D341Med (cell line): Measurements from ENCODE around the gene EXOC8.
"Not testable (repeated sequence)": the region's sequence is repeated elsewhere in the genome, so short reads cannot be mapped to it uniquely, and the experiment has no call there.

Experiments
- DNase-seq: peaks from one replicate; pipeline ENCODE4 v3.0.0; 2012; ENCODE audit warnings: low spot score

The EXOC8 gene

GRCh38 chr1:231353086-231353485 lies 15.4 kb upstream of the EXOC8 start:
- no peak for DNase-seq

- DNase-seq, result no peak
These were observed 14.2 kb upstream of the EXOC8 start for GRCh38 chr1:231351816-231352215.

- not testable (repeated sequence) for DNase-seq
These were observed 11.2 kb upstream of the EXOC8 start for GRCh38 chr1:231348856-231349255.

- DNase-seq, result no peak
These were observed 10.8 kb upstream of the EXOC8 start for GRCh38 chr1:231348442-231348841.

GRCh38 chr1:231347961-231348360 lies 10.3 kb upstream of the EXOC8 start:
- DNase-seq, result no peak

- DNase-seq, result no peak
These were observed 2.8 kb upstream of the EXOC8 start for GRCh38 chr1:231340328-231341013.

- DNase-seq, result peak; percentile 94
These were observed 847 bp upstream of the EXOC8 start, which contains the start of gene SPRTN for GRCh38 chr1:231338270-231339128. Gene SPRTN, plus strand, starts transcription at chr1:231338293. Its CDS starts 91 bp downstream, at chr1:231338384.

- DNase-seq, result no peak
These were observed 595 bp downstream of the EXOC8 start for GRCh38 chr1:231337043-231337471.

GRCh38 chr1:231335663-231336602 lies 1.7 kb downstream of the EXOC8 start:
- no peak for DNase-seq

GRCh38 chr1:231334952-231335351 lies 2.7 kb downstream of the EXOC8 start:
- no peak for DNase-seq

- DNase-seq, result no peak
These were observed 3.5 kb downstream of the EXOC8 start for GRCh38 chr1:231334079-231334666.

GRCh38 chr1:231332761-231333160 lies 4.9 kb downstream of the EXOC8 start:
- DNase-seq, result no peak

- DNase-seq, result no peak
These were observed 8.2 kb downstream of the EXOC8 start for GRCh38 chr1:231329483-231329882.

- DNase-seq, result no peak
These were observed 10.0 kb downstream of the EXOC8 start for GRCh38 chr1:231327617-231328016.

GRCh38 chr1:231326248-231326647 lies 11.4 kb downstream of the EXOC8 start:
- no peak for DNase-seq

- DNase-seq, result no peak
These were observed 13.0 kb downstream of the EXOC8 start for GRCh38 chr1:231324660-231325059.

- DNase-seq, result no peak
These were observed 14.6 kb downstream of the EXOC8 start for GRCh38 chr1:231322880-231323530.

- no peak for DNase-seq
These were observed 18.6 kb downstream of the EXOC8 start for GRCh38 chr1:231319080-231319479.

- DNase-seq, result no peak
These were observed 19.1 kb downstream of the EXOC8 start for GRCh38 chr1:231318568-231318967.

GRCh38 chr1:231318015-231318355 lies 19.7 kb downstream of the EXOC8 start:
- no peak for DNase-seq

- no peak for DNase-seq
These were observed 20.2 kb downstream of the EXOC8 start for GRCh38 chr1:231317306-231318014.
